Measurements from ENCODE around the gene HDGFL1.

Gene HDGFL1

GRCh38 chr6:22612236-22612635 lies 42.9 kb downstream of the HDGFL1 start:
- TF ChIP-seq POLR2A (IDR thresholded peaks at IDR 0.05; ENCODE audit: low read length): no peak
- no peak for TF ChIP-seq GATA1 (IDR thresholded peaks at IDR 0.05; ENCODE audit: low read depth, low read length)
- DNase-seq: peak; percentile 3 to 13

GRCh38 chr6:22613051-22613450 lies 43.7 kb downstream of the HDGFL1 start:
- DNase-seq: no peak
- TF ChIP-seq POLR2A (IDR thresholded peaks at IDR 0.05; ENCODE audit: low read length) (no peak), GATA1 (IDR thresholded peaks at IDR 0.05; ENCODE audit: low read depth, low read length) (no peak)

GRCh38 chr6:22613695-22614094 lies 44.3 kb downstream of the HDGFL1 start:
- no peak for DNase-seq
- TF ChIP-seq POLR2A (IDR thresholded peaks at IDR 0.05; ENCODE audit: low read length) (no peak), GATA1 (IDR thresholded peaks at IDR 0.05; ENCODE audit: low read depth, low read length) (no peak)

GRCh38 chr6:22614547-22614946 lies 45.2 kb downstream of the HDGFL1 start:
- no peak for DNase-seq

GRCh38 chr6:22621028-22621427 lies 51.7 kb downstream of the HDGFL1 start:
- TF ChIP-seq POLR2A (IDR thresholded peaks at IDR 0.05; ENCODE audit: low read length) (no peak), GATA1 (IDR thresholded peaks at IDR 0.05; ENCODE audit: low read depth, low read length) (no peak)
- DNase-seq: no peak

More at GRCh38 chr6:22614547-22614946, 45.2 kb downstream of the HDGFL1 start:
- TF ChIP-seq GATA1 (IDR thresholded peaks at IDR 0.05; ENCODE audit: low read depth, low read length): no peak
- no peak for TF ChIP-seq POLR2A (IDR thresholded peaks at IDR 0.05; ENCODE audit: low read length)
